ENCODE results near the gene SENP6.

- TF ChIP-seq CTCF (IDR thresholded peaks at IDR 0.05; ENCODE audit: poor library complexity, severe bottlenecking) (no peak), TAF1 (IDR thresholded peaks at IDR 0.05; ENCODE audit: low read depth) (no peak), EP300 (conservative IDR thresholded peaks at IDR 0.05; ENCODE audit: poor library complexity, severe bottlenecking) (no peak), POLR2AphosphoS5 (IDR thresholded peaks at IDR 0.05) (no peak), EZH2 (IDR thresholded peaks at IDR 0.05; ENCODE audit: borderline replicate concordance, insufficient read depth, low read length, poor library complexity, severe bottlenecking) (no peak), REST (IDR thresholded peaks at IDR 0.05; ENCODE audit: borderline replicate concordance) (no peak), SMC3 (conservative IDR thresholded peaks at IDR 0.05; ENCODE audit: poor library complexity) (no peak), MXI1 (conservative IDR thresholded peaks at IDR 0.05; ENCODE audit: poor library complexity, severe bottlenecking) (no peak), RAD21 (conservative IDR thresholded peaks at IDR 0.05) (no peak)
Measured at GRCh38 chr6:75723382-75723781, 121.7 kb downstream of the SENP6 start.

All from neural cell (in vitro differentiated cells).